ENCODE results near the gene NCEH1. TPM values are rescaled to one million over a fixed set of nuclear protein-coding genes. Genes with fewer than 3 reads are reported as not detected.

Gene NCEH1
- total RNA-seq, 1 experiment from 2014 or later, result 4.5 TPM

- DNase-seq (ENCODE audit: low spot score) (no peak), ATAC-seq (no peak)
- TF ChIP-seq CREM (CRISPR knock-in tag; IDR thresholded peaks at IDR 0.05), result no peak
- no peak for TF ChIP-seq SOX15 (CRISPR knock-in tag; IDR thresholded peaks at IDR 0.05)
- no peak for TF ChIP-seq AFF4 (CRISPR knock-in tag; IDR thresholded peaks at IDR 0.05; ENCODE audit: borderline replicate concordance)
- TF ChIP-seq USF1 (CRISPR knock-in tag; IDR thresholded peaks at IDR 0.05), result no peak
- no peak for TF ChIP-seq ZNF512 (CRISPR knock-in tag; IDR thresholded peaks at IDR 0.05; ENCODE audit: borderline replicate concordance)
- ChIA-PET POLR2A (interaction anchor here (0.6 kb wide), 1 partner anchor 1151 kb away, joined by 3 read pairs; no protein-coding TSS in a partner anchor), CTCF (interaction anchor here (1.4 to 2.3 kb wide), 2 partner anchors 10 to 39 kb away, joined by 11 to 22 read pairs; no protein-coding TSS in a partner anchor)
- H3K4me3 Mint-ChIP-seq, result peak overlapping the region; percentile 93
- H3K27ac Mint-ChIP-seq, result peak overlapping the region; percentile 82
- H3K4me1 Mint-ChIP-seq, result peaks cover 14% of the 10 kb centered on the region
- no peaks in the 10 kb centered on the region for H3K9me3 Mint-ChIP-seq
- H3K36me3 Mint-ChIP-seq, result no peaks in the 10 kb centered on the region
- no peaks in the 10 kb centered on the region; the same call in 1 of the 2 replicates for H3K27me3 Mint-ChIP-seq (ENCODE audit: low read depth)
These were observed 558 bp upstream of the NCEH1 start for GRCh38 chr3:172711454-172711795.

- no peaks in the 10 kb centered on the region for H3K9me3 Mint-ChIP-seq
- H3K27me3 Mint-ChIP-seq (ENCODE audit: low read depth), result no peaks in the 10 kb centered on the region; the same call in 1 of the 2 replicates
- H3K36me3 Mint-ChIP-seq, result no peaks in the 10 kb centered on the region
- TF ChIP-seq MYBL2 (CRISPR knock-in tag; IDR thresholded peaks at IDR 0.05), result 0 out of 2 replicates have a peak, but pooled peaks have one; percentile 34
- TF ChIP-seq NFYB (CRISPR knock-in tag; conservative IDR thresholded peaks at IDR 0.05; ENCODE audit: low read depth), result no peak
- TF ChIP-seq FOXP1 (CRISPR knock-in tag; IDR thresholded peaks at IDR 0.05; ENCODE audit: borderline replicate concordance), result no peak
- no peak for TF ChIP-seq IRF2 (CRISPR knock-in tag; IDR thresholded peaks at IDR 0.05; ENCODE audit: borderline replicate concordance, low read depth)
- no peak for TF ChIP-seq ZNF263 (CRISPR knock-in tag; IDR thresholded peaks at IDR 0.05; ENCODE audit: low read depth)
- no peak overlapping the region for H3K27ac Mint-ChIP-seq
- ATAC-seq (peak; percentile 15), DNase-seq (ENCODE audit: low spot score) (peak; percentile 23)
- ChIA-PET POLR2A (interaction anchor here (0.8 kb wide), 2 partner anchors 9 to 33 kb away, joined by 3 to 6 read pairs; no protein-coding TSS in a partner anchor), CTCF (interaction anchor here (0.6 to 2.3 kb wide), 14 partner anchors 9 to 378 kb away, joined by 3 to 22 read pairs (median 4); partner anchors contain the start of gene ECT2)
- H3K4me3 Mint-ChIP-seq, result peak overlapping the region; percentile 93
- peaks cover 14% of the 10 kb centered on the region for H3K4me1 Mint-ChIP-seq
These were observed 848 bp downstream of the NCEH1 start for GRCh38 chr3:172709774-172710663.

GRCh38 chr3:172708921-172709773 lies 1.7 kb downstream of the NCEH1 start:
- no peak for TF ChIP-seq ETV6 (CRISPR knock-in tag; IDR thresholded peaks at IDR 0.05)
- TF ChIP-seq MLX (CRISPR knock-in tag; IDR thresholded peaks at IDR 0.05), result no peak
- no peak for TF ChIP-seq ZNF121 (CRISPR knock-in tag; IDR thresholded peaks at IDR 0.05)
- no peak for TF ChIP-seq SMAD4 (CRISPR knock-in tag; IDR thresholded peaks at IDR 0.05)
- no peak for TF ChIP-seq NFATC4 (CRISPR knock-in tag; IDR thresholded peaks at IDR 0.05)
- no peak for TF ChIP-seq ZNF219 (CRISPR knock-in tag; IDR thresholded peaks at IDR 0.05; ENCODE audit: borderline replicate concordance)
- H3K9me3 Mint-ChIP-seq, result no peaks in the 10 kb centered on the region
- DNase-seq (ENCODE audit: low spot score), result no peak
- no peak overlapping the region for H3K27ac Mint-ChIP-seq
- H3K36me3 Mint-ChIP-seq, result no peaks in the 10 kb centered on the region
- ChIA-PET CTCF (interaction anchor here (0.8 to 2.3 kb wide), 2 partner anchors 37 to 377 kb away, joined by 3 to 22 read pairs; no protein-coding TSS in a partner anchor), POLR2A (no interaction called here)
- H3K4me3 Mint-ChIP-seq, result peak overlapping the region; percentile 93; the same call in 1 of the 2 replicates
- peaks cover 14% of the 10 kb centered on the region for H3K4me1 Mint-ChIP-seq
- H3K27me3 Mint-ChIP-seq (ENCODE audit: low read depth), result no peaks in the 10 kb centered on the region; the same call in 1 of the 2 replicates
- no peak for ATAC-seq
